ENCODE data around the gene TTC12.

TTC12 gene

DNA sequence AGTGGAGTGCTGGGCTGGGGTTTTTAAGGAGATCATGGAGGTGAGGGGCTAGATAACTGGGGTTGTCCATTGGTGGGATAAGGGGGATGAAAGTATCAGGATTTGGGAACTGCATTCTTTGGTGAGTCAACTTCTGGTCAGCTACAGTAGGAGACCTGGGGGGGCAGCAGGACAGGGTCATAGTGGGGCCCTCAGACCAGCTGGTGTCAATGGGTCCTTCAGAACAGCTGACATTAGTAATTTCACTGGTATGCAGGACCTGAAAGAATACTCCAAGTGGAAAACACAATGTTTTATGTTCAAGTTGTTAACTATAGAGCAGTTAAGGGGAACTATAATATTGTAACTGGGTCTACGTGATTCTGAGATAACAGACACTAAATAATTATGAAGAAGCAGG lies 2.8 kb upstream of the TTC12 start:
- H3K36me3 ChIP-seq (ENCODE audit: control insufficient read depth, insufficient read depth, low read length) = no peaks in the 10 kb centered on the region
- no peaks in the 10 kb centered on the region for H3K27me3 ChIP-seq (ENCODE audit: control insufficient read depth, insufficient read depth, low read length)

DNA sequence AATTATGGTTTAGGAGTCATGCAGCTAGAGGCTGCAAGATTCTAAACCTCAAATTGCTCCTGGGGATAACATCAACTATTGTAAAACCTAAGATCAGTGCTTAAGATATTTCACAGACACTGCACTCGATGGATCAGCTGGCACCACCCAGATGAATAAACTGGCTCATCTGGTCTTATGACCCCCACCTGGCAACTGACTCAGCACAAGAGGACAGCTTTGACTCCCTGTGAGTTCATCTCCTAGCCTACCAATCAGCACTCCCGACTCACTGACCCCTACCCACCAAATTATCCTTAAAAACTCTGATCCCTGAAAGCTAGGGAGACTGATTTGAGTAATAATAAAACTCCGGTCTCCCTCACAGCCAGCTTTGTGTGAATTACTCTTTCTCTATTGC lies 782 bp upstream of the TTC12 start:
- H3K4me1 ChIP-seq (ENCODE audit: control insufficient read depth, insufficient read depth, low read length) = peaks cover 5% of the 10 kb centered on the region
- no peaks in the 10 kb centered on the region for H3K36me3 ChIP-seq (ENCODE audit: control insufficient read depth, insufficient read depth, low read length)
- H3K27me3 ChIP-seq (ENCODE audit: control insufficient read depth, insufficient read depth, low read length) = no peaks in the 10 kb centered on the region
- H3K9ac ChIP-seq (ENCODE audit: low read length) = no peak overlapping the region
- H3K9me3 ChIP-seq (ENCODE audit: control insufficient read depth, low read length) = no peaks in the 10 kb centered on the region
- H3K4me3 ChIP-seq (ENCODE audit: low read length) = no peak overlapping the region

More for the DNA sequence above, 2.8 kb upstream of the TTC12 start:
- no peaks in the 10 kb centered on the region for H3K9me3 ChIP-seq (ENCODE audit: control insufficient read depth, low read length)
- peaks cover 5% of the 10 kb centered on the region for H3K4me1 ChIP-seq (ENCODE audit: control insufficient read depth, insufficient read depth, low read length)
- no peak overlapping the region for H3K9ac ChIP-seq (ENCODE audit: low read length)
- no peak overlapping the region for H3K4me3 ChIP-seq (ENCODE audit: low read length)

GRCh38 chr11:113314065-113314388 lies 356 bp upstream of the TTC12 start:
- Histone ChIP-seq H3K4me3 (ENCODE audit: low read length) (no peak overlapping the region), H3K9me3 (ENCODE audit: control insufficient read depth, low read length) (no peaks in the 10 kb centered on the region), H3K36me3 (ENCODE audit: control insufficient read depth, insufficient read depth, low read length) (no peaks in the 10 kb centered on the region), H3K9ac (ENCODE audit: low read length) (no peak overlapping the region), H3K4me1 (ENCODE audit: control insufficient read depth, insufficient read depth, low read length) (peaks cover 5% of the 10 kb centered on the region), H3K27me3 (ENCODE audit: control insufficient read depth, insufficient read depth, low read length) (no peaks in the 10 kb centered on the region)

- H3K9me3 ChIP-seq (ENCODE audit: control insufficient read depth, low read length) = no peaks in the 10 kb centered on the region
- H3K27me3 ChIP-seq (ENCODE audit: control insufficient read depth, insufficient read depth, low read length) = no peaks in the 10 kb centered on the region
- H3K9ac ChIP-seq (ENCODE audit: low read length) = no peak overlapping the region
- H3K4me3 ChIP-seq (ENCODE audit: low read length) = no peak overlapping the region
- peaks cover 5% of the 10 kb centered on the region for H3K4me1 ChIP-seq (ENCODE audit: control insufficient read depth, insufficient read depth, low read length)
- no peaks in the 10 kb centered on the region for H3K36me3 ChIP-seq (ENCODE audit: control insufficient read depth, insufficient read depth, low read length)
Measured at GRCh38 chr11:113315811-113316210, 1.4 kb downstream of the TTC12 start.

- Histone ChIP-seq H3K4me3 (ENCODE audit: low read length) (no peak overlapping the region), H3K9ac (ENCODE audit: low read length) (no peak overlapping the region), H3K9me3 (ENCODE audit: control insufficient read depth, low read length) (no peaks in the 10 kb centered on the region), H3K36me3 (ENCODE audit: control insufficient read depth, insufficient read depth, low read length) (no peaks in the 10 kb centered on the region), H3K4me1 (ENCODE audit: control insufficient read depth, insufficient read depth, low read length) (peaks cover 5% of the 10 kb centered on the region), H3K27me3 (ENCODE audit: control insufficient read depth, insufficient read depth, low read length) (no peaks in the 10 kb centered on the region)
Measured at GRCh38 chr11:113316256-113316655, 1.9 kb downstream of the TTC12 start.

GRCh38 chr11:113317339-113317738 lies 3.0 kb downstream of the TTC12 start:
- Histone ChIP-seq H3K9ac (ENCODE audit: low read length) (no peak overlapping the region), H3K9me3 (ENCODE audit: control insufficient read depth, low read length) (no peaks in the 10 kb centered on the region), H3K36me3 (ENCODE audit: control insufficient read depth, insufficient read depth, low read length) (no peaks in the 10 kb centered on the region), H3K4me1 (ENCODE audit: control insufficient read depth, insufficient read depth, low read length) (peaks cover 5% of the 10 kb centered on the region), H3K27me3 (ENCODE audit: control insufficient read depth, insufficient read depth, low read length) (no peaks in the 10 kb centered on the region), H3K4me3 (ENCODE audit: low read length) (no peak overlapping the region)

DNA sequence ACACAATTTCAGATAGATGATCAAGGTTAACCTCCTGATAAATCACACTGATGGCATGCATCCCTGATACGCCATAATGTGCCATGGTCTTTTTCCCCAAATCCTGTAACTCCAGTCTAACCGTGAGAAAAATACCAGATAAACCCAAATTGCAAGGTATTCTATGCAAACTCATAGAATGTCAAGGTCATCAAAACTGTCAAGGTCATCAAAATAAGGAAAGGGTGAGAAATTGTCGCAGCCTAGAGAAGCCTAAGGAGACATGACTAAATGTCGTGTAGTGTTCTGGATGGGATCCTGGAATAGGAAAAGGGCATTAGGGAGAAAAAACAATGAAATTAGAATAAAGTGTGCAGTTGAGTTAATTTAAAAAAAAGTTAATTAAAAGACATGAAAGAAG lies 4.7 kb downstream of the TTC12 start:
- Histone ChIP-seq H3K4me1 (ENCODE audit: control insufficient read depth, insufficient read depth, low read length) (peaks cover 5% of the 10 kb centered on the region), H3K9ac (ENCODE audit: low read length) (no peak overlapping the region), H3K36me3 (ENCODE audit: control insufficient read depth, insufficient read depth, low read length) (no peaks in the 10 kb centered on the region), H3K27me3 (ENCODE audit: control insufficient read depth, insufficient read depth, low read length) (no peaks in the 10 kb centered on the region), H3K9me3 (ENCODE audit: control insufficient read depth, low read length) (no peaks in the 10 kb centered on the region), H3K4me3 (ENCODE audit: low read length) (no peak overlapping the region)

DNA sequence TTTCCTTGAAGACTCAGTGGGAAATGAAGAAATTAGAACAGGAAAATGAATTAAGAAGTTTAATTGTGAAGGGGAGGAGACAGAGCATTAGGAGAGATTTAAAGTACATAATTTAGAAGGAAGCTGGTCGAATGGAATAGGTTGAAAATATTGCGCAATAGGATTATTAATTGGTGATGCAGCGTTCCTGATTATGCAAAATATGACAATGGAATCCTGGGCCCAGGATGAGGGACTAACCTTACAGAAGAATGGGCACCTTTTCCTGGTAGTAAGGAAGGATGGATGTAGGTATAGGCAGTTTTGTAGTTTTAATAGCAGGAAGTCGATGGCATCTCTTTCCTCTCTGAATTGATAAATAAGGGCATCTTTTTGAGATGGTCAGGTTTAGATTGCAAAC lies 7.8 kb downstream of the TTC12 start:
- Histone ChIP-seq H3K9me3 (ENCODE audit: control insufficient read depth, low read length) (no peaks in the 10 kb centered on the region), H3K4me1 (ENCODE audit: control insufficient read depth, insufficient read depth, low read length) (no peaks in the 10 kb centered on the region), H3K27me3 (ENCODE audit: control insufficient read depth, insufficient read depth, low read length) (no peaks in the 10 kb centered on the region), H3K9ac (ENCODE audit: low read length) (no peak overlapping the region), H3K4me3 (ENCODE audit: low read length) (no peak overlapping the region), H3K36me3 (ENCODE audit: control insufficient read depth, insufficient read depth, low read length) (no peaks in the 10 kb centered on the region)

GRCh38 chr11:113324250-113324649 lies 9.9 kb downstream of the TTC12 start:
- H3K9me3 ChIP-seq (ENCODE audit: control insufficient read depth, low read length) = no peaks in the 10 kb centered on the region
- H3K27me3 ChIP-seq (ENCODE audit: control insufficient read depth, insufficient read depth, low read length) = no peaks in the 10 kb centered on the region
- no peaks in the 10 kb centered on the region for H3K4me1 ChIP-seq (ENCODE audit: control insufficient read depth, insufficient read depth, low read length)
- H3K9ac ChIP-seq (ENCODE audit: low read length) = no peak overlapping the region
- H3K36me3 ChIP-seq (ENCODE audit: control insufficient read depth, insufficient read depth, low read length) = no peaks in the 10 kb centered on the region
- H3K4me3 ChIP-seq (ENCODE audit: low read length) = no peak overlapping the region

GRCh38 chr11:113329725-113330124 lies 15.3 kb downstream of the TTC12 start:
- no peak overlapping the region for H3K4me3 ChIP-seq (ENCODE audit: low read length)
- no peak overlapping the region for H3K9ac ChIP-seq (ENCODE audit: low read length)
- H3K9me3 ChIP-seq (ENCODE audit: control insufficient read depth, low read length) = no peaks in the 10 kb centered on the region
- no peaks in the 10 kb centered on the region for H3K36me3 ChIP-seq (ENCODE audit: control insufficient read depth, insufficient read depth, low read length)
- H3K27me3 ChIP-seq (ENCODE audit: control insufficient read depth, insufficient read depth, low read length) = no peaks in the 10 kb centered on the region
- H3K4me1 ChIP-seq (ENCODE audit: control insufficient read depth, insufficient read depth, low read length) = no peaks in the 10 kb centered on the region

GRCh38 chr11:113331441-113331840 lies 17.1 kb downstream of the TTC12 start:
- H3K4me1 ChIP-seq (ENCODE audit: control insufficient read depth, insufficient read depth, low read length) = no peaks in the 10 kb centered on the region
- no peaks in the 10 kb centered on the region for H3K36me3 ChIP-seq (ENCODE audit: control insufficient read depth, insufficient read depth, low read length)

GRCh38 chr11:113332023-113332422 lies 17.6 kb downstream of the TTC12 start:
- H3K27me3 ChIP-seq (ENCODE audit: control insufficient read depth, insufficient read depth, low read length) = no peaks in the 10 kb centered on the region
- H3K4me1 ChIP-seq (ENCODE audit: control insufficient read depth, insufficient read depth, low read length) = no peaks in the 10 kb centered on the region
- H3K36me3 ChIP-seq (ENCODE audit: control insufficient read depth, insufficient read depth, low read length) = no peaks in the 10 kb centered on the region
- no peak overlapping the region for H3K9ac ChIP-seq (ENCODE audit: low read length)
- H3K4me3 ChIP-seq (ENCODE audit: low read length) = no peak overlapping the region
- H3K9me3 ChIP-seq (ENCODE audit: control insufficient read depth, low read length) = no peaks in the 10 kb centered on the region

More at GRCh38 chr11:113331441-113331840, 17.1 kb downstream of the TTC12 start:
- H3K9me3 ChIP-seq (ENCODE audit: control insufficient read depth, low read length) = no peaks in the 10 kb centered on the region
- no peak overlapping the region for H3K9ac ChIP-seq (ENCODE audit: low read length)
- no peak overlapping the region for H3K4me3 ChIP-seq (ENCODE audit: low read length)
- no peaks in the 10 kb centered on the region for H3K27me3 ChIP-seq (ENCODE audit: control insufficient read depth, insufficient read depth, low read length)

DNA sequence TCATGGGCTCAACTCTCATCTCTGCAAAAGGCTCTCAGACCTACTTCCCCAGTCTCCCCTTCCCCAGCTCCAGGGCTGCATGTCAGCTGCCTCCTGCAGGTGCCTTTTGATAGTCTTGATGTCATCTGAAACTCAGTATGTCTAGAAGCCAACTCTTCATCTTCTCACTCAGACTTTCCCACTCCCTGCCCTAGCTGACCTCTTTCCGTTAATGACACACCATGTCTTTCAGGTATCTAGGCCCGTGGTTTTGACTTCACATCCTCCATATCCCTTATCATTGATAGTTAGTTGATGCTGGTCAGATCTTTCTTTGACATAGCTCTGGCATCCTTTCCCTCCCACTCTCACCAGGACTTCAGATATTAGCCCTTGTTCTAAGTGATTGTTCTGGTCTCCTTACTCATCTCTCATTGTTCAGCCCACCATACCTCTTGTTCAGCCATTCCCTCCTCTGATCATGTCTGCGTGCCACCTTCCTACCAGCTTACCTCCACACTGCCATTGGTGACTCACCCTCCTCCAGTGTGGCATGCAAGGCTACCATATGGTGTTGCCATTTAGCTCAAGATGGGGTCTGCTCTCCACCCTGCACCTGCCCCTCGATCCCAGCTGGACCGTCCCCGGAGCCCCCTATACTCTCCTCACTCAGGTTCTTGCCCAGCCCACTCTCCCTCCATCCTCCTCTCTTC lies 18.4 kb downstream of the TTC12 start:
- no peaks in the 10 kb centered on the region for H3K4me1 ChIP-seq (ENCODE audit: control insufficient read depth, insufficient read depth, low read length)
- H3K9me3 ChIP-seq (ENCODE audit: control insufficient read depth, low read length) = no peaks in the 10 kb centered on the region
- no peak overlapping the region for H3K9ac ChIP-seq (ENCODE audit: low read length)
- H3K4me3 ChIP-seq (ENCODE audit: low read length) = no peak overlapping the region
- no peaks in the 10 kb centered on the region for H3K36me3 ChIP-seq (ENCODE audit: control insufficient read depth, insufficient read depth, low read length)
- no peaks in the 10 kb centered on the region for H3K27me3 ChIP-seq (ENCODE audit: control insufficient read depth, insufficient read depth, low read length)
